Kidney epithelial cell (primary cell): ENCODE measurements around the gene GRID2. TPM values are rescaled to one million over a fixed set of nuclear protein-coding genes. Genes with fewer than 3 reads are reported as not detected.

Source experiments
- DNase-seq: peaks from one replicate; pipeline ENCODE4 v3.0.0-alpha.2; 2010; ENCODE audit warnings: low read depth
- H3K27me3 ChIP-seq: 2 replicates; pipeline ENCODE4 v1.6.0; 2011; ENCODE audit warnings: low read length; ENCODE audit not compliant: control insufficient read depth, insufficient read depth
- H3K36me3 ChIP-seq: 2 replicates; pipeline ENCODE4 v1.5.1; 2011; ENCODE audit warnings: low read length; ENCODE audit not compliant: control insufficient read depth, insufficient read depth
- H3K4me3 ChIP-seq: 2 replicates; pipeline ENCODE4 v1.5.1; 2011; ENCODE audit warnings: low read depth, mild to moderate bottlenecking, control low read depth, low read length
- total RNA-seq: library from RNA; depleted of rRNA; stranded (reverse); fragments of >200 nt; gene quantifications from 2 replicates; pipeline ENCODE4 v1.2.3, GENCODE V29; 2015
- TF ChIP-seq, protein P1 (sequence below): IDR thresholded peaks from 2 replicates; pipeline ENCODE4 v1.5.1; 2011; ENCODE audit warnings: mild to moderate bottlenecking, moderate library complexity, low read length, control low read depth, inconsistent platforms; ENCODE audit not compliant: insufficient read depth, poor library complexity, severe bottlenecking

The GRID2 gene
- total RNA-seq, 1 donor from 2014 or later = not detected

DNA sequence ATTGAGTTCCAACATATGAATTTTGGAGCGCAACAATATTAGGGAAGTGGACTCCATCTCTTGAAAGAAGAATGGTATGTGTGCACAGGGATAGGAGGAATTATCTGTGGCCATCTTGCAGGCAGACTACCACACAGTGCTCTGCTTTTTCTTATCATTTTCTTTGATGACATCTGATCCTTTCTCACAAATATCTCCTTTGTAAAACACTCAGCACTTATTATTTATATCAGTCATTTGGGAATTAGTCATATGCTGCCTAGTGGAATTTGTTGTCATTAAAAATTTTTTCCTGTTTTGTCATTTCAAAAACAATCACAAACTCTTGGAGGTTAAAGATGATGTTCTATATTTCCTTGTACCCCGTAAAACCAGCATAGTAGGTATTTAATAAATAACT lies 1080.5 kb downstream of the GRID2 start:
- Histone ChIP-seq H3K27me3 (no peaks in the 10 kb centered on the region), H3K4me3 (no peak overlapping the region), H3K36me3 (no peaks in the 10 kb centered on the region)
- no peak for DNase-seq
- TF ChIP-seq, protein P1, sequence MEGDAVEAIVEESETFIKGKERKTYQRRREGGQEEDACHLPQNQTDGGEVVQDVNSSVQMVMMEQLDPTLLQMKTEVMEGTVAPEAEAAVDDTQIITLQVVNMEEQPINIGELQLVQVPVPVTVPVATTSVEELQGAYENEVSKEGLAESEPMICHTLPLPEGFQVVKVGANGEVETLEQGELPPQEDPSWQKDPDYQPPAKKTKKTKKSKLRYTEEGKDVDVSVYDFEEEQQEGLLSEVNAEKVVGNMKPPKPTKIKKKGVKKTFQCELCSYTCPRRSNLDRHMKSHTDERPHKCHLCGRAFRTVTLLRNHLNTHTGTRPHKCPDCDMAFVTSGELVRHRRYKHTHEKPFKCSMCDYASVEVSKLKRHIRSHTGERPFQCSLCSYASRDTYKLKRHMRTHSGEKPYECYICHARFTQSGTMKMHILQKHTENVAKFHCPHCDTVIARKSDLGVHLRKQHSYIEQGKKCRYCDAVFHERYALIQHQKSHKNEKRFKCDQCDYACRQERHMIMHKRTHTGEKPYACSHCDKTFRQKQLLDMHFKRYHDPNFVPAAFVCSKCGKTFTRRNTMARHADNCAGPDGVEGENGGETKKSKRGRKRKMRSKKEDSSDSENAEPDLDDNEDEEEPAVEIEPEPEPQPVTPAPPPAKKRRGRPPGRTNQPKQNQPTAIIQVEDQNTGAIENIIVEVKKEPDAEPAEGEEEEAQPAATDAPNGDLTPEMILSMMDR = no peak

DNA sequence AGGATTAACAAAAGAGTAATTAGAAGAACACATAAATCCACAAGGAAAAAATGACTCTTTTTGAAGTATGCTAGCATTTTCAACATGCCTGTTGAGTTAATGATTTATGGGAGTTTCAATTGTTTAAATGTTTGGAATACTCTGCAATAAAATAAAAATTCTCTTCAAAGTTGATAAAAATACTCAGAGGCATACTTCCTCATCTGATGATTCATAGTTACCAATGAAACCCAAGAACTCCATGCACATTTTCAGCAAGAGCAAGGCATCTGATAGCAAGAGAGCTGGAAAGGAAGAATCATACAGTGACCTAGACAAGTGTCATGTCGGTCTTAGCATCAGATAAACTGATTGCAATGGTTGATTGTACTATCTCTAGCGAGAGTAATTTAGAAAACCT lies 1081.1 kb downstream of the GRID2 start:
- TF ChIP-seq, protein P1 = no peak
- H3K27me3 ChIP-seq = no peaks in the 10 kb centered on the region
- DNase-seq = peak; percentile 21
- H3K4me3 ChIP-seq = no peak overlapping the region
- no peaks in the 10 kb centered on the region for H3K36me3 ChIP-seq

DNA sequence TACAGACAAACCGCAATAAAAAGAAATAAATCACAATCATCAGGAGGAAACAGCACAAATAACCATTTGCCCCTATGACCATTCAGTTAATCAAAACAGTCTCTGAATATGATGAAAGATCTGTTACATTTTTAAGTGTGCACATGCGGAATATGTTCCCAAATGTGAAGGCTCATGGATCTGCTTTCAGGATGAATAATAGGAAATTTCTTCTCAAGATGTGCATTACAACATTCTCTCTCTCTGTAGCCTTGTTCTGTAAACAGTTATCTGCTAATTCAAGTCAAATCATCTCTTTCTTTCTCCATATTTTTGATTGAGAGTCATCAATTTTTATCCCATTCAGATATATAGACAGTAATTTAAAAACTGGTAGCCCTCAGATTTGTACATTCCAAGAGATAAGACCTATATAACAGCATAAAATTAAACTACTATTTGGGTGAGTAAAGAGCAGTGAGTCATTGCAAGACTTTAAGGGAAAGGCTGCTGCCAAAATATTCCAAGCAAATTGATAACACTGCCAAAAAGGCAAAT lies 1090.8 kb downstream of the GRID2 start:
- DNase-seq = no peak
- Histone ChIP-seq H3K4me3 (no peak overlapping the region), H3K36me3 (no peaks in the 10 kb centered on the region), H3K27me3 (no peaks in the 10 kb centered on the region)
- TF ChIP-seq, protein P1 = no peak

DNA sequence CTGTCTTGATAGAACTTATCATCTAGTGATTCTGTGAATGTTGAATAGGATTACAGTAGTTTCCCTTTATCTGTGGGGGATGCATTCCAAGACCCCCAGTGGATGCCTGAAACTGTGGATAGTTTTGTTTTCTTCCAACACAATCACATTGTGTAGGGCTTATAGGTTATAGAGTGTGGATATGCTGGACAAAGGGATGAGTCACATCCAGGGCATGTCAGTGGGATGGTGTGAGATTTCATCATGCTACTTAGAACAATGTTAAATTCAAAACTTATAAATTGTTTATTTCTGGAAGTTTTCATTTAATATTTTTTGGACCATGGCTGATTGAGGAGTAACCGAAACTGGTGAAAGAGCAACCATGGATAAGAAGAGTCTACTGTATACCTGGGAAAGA lies 1092.5 kb downstream of the GRID2 start:
- H3K27me3 ChIP-seq = no peaks in the 10 kb centered on the region
- no peaks in the 10 kb centered on the region for H3K36me3 ChIP-seq
- TF ChIP-seq, protein P1 = no peak
- H3K4me3 ChIP-seq = no peak overlapping the region
- DNase-seq = peak; percentile 47

DNA sequence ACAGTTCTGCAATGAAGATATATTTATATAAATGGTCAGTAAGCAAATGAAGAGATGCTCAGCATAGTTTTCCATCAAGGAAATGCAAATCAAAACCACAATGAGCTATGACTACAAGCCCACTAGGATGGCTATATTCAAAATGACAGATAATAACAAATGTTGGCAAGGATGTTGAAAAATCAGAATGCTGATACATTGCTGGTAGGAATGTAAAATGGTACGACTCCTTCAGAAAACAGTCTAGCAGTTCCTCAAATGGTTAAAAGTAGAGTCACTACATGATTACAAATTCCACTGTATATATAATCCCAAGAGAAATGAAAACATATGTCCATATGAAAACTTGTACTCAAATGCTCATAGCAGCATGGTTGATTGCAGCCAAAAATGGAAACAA lies 1099.8 kb downstream of the GRID2 start:
- Histone ChIP-seq H3K27me3 (no peaks in the 10 kb centered on the region), H3K4me3 (no peak overlapping the region), H3K36me3 (no peaks in the 10 kb centered on the region)
- no peak for DNase-seq
- TF ChIP-seq, protein P1 = no peak
